Stimulated activated CD4-positive, alpha-beta T cell treated with anti-CD3 and anti-CD28 coated beads, Interleukin-4, amount 100 ng/mL, for 4 hours (primary cell): ENCODE results near the gene EGFLAM.

Experiments
- DNase-seq, 2 experiments: peaks; one replicate each; pipeline ENCODE4 v3.0.0-alpha.2; 2020

EGFLAM gene

GRCh38 chr5:38258319-38259061, at the start of gene EGFLAM:
EGFLAM (plus strand) TSS chr5:38258559; CDS start chr5:38258755, 196 bp downstream.
- peak in 1 of 2 experiments; percentile 2 for DNase-seq

- no peak for DNase-seq
Measured at GRCh38 chr5:38208782-38209378, 49.5 kb upstream of the EGFLAM start.

- no peak for DNase-seq
Measured at GRCh38 chr5:38210676-38211353, 47.5 kb upstream of the EGFLAM start.

GRCh38 chr5:38211354-38211710, 47.0 kb upstream of the EGFLAM start:
- no peak for DNase-seq

GRCh38 chr5:38212307-38212706, 46.1 kb upstream of the EGFLAM start:
- no peak for DNase-seq

GRCh38 chr5:38226091-38226490, 32.3 kb upstream of the EGFLAM start:
- no peak for DNase-seq

GRCh38 chr5:38228914-38229313, 29.4 kb upstream of the EGFLAM start:
- no peak for DNase-seq

- no peak for DNase-seq
Measured at GRCh38 chr5:38234737-38235136, 23.6 kb upstream of the EGFLAM start.

GRCh38 chr5:38237681-38238080, 20.7 kb upstream of the EGFLAM start:
- DNase-seq = no peak

GRCh38 chr5:38240212-38240611, 18.1 kb upstream of the EGFLAM start:
- no peak for DNase-seq

- DNase-seq = no peak
Measured at GRCh38 chr5:38241655-38242054, 16.7 kb upstream of the EGFLAM start.

GRCh38 chr5:38245307-38245706, 13.1 kb upstream of the EGFLAM start:
- no peak for DNase-seq

GRCh38 chr5:38249301-38249700, 9.1 kb upstream of the EGFLAM start:
- DNase-seq = no peak

GRCh38 chr5:38249812-38250211, 8.5 kb upstream of the EGFLAM start:
- no peak for DNase-seq

GRCh38 chr5:38250763-38251448, 7.5 kb upstream of the EGFLAM start:
- no peak for DNase-seq

GRCh38 chr5:38253759-38254158, 4.6 kb upstream of the EGFLAM start:
- DNase-seq = no peak

- DNase-seq = no peak
Measured at GRCh38 chr5:38257308-38258041, 884 bp upstream of the EGFLAM start.

- DNase-seq = no peak
Measured at GRCh38 chr5:38258042-38258318, 379 bp upstream of the EGFLAM start.

GRCh38 chr5:38259062-38259808, 876 bp downstream of the EGFLAM start:
- no peak for DNase-seq

GRCh38 chr5:38259809-38260160, 1.4 kb downstream of the EGFLAM start:
- no peak for DNase-seq

- no peak for DNase-seq
Measured at GRCh38 chr5:38263983-38264382, 5.6 kb downstream of the EGFLAM start.

GRCh38 chr5:38265546-38266179, 7.3 kb downstream of the EGFLAM start:
- peak; percentile 5 to 32 for DNase-seq
